ENCODE measurements around the gene BICD1.
A peak's percentile ranks its signal among the peaks of the same experiment; 100 is the strongest.

The BICD1 gene

GRCh38 chr12:32285489-32285888 is 178.8 kb downstream of the BICD1 start:
- no peak for DNase-seq

GRCh38 chr12:32290411-32290810 is 183.8 kb downstream of the BICD1 start:
- no peak for DNase-seq

GRCh38 chr12:32292151-32292550 is 185.5 kb downstream of the BICD1 start:
- no peak for DNase-seq

GRCh38 chr12:32293808-32294419 is 187.3 kb downstream of the BICD1 start:
- no peak for DNase-seq

GRCh38 chr12:32296567-32296966 is 189.9 kb downstream of the BICD1 start:
- no peak for DNase-seq

GRCh38 chr12:32298917-32299316 is 192.3 kb downstream of the BICD1 start:
- no peak for DNase-seq

- DNase-seq, result no peak
Observed at GRCh38 chr12:32301216-32301615, 194.6 kb downstream of the BICD1 start.

- DNase-seq, result no peak
Observed at GRCh38 chr12:32302218-32303173, 195.8 kb downstream of the BICD1 start.

- no peak for DNase-seq
Observed at GRCh38 chr12:32303174-32303549, 196.5 kb downstream of the BICD1 start.

GRCh38 chr12:32305163-32305562 is 198.5 kb downstream of the BICD1 start:
- DNase-seq, result peak; percentile 7

- DNase-seq, result no peak
Observed at GRCh38 chr12:32307326-32307725, 200.7 kb downstream of the BICD1 start.

GRCh38 chr12:32309811-32310736 is 203.4 kb downstream of the BICD1 start:
- no peak for DNase-seq

- no peak for DNase-seq
Observed at GRCh38 chr12:32312049-32312670, 205.5 kb downstream of the BICD1 start.

GRCh38 chr12:32322354-32322753 is 215.7 kb downstream of the BICD1 start:
- DNase-seq, result no peak

- no peak for DNase-seq
Observed at GRCh38 chr12:32331133-32331532, 224.5 kb downstream of the BICD1 start.

- no peak for DNase-seq
Observed at GRCh38 chr12:32332446-32332845, 225.8 kb downstream of the BICD1 start.

GRCh38 chr12:32334371-32334777 is 227.7 kb downstream of the BICD1 start:
- no peak for DNase-seq

- no peak for DNase-seq
Observed at GRCh38 chr12:32336261-32336660, 229.6 kb downstream of the BICD1 start.

- DNase-seq, result no peak
Observed at GRCh38 chr12:32343496-32343895, 236.8 kb downstream of the BICD1 start.

GRCh38 chr12:32344047-32344446 is 237.4 kb downstream of the BICD1 start:
- DNase-seq, result no peak

- no peak for DNase-seq
Observed at GRCh38 chr12:32353540-32353939, 246.9 kb downstream of the BICD1 start.

GRCh38 chr12:32357601-32358249 is 251.1 kb downstream of the BICD1 start:
- no peak for DNase-seq

Measured in activated CD4-positive, alpha-beta T cell treated with anti-CD3 and anti-CD28 coated beads for 48 hours (primary cell).